Mesendoderm (in vitro differentiated cells): Measurements from ENCODE around the gene TUFT1.
"Not testable (repeated sequence)": the region's sequence is repeated elsewhere in the genome, so short reads cannot be mapped to it uniquely, and the experiment has no call there.

Experiments
- DNase-seq: peaks from one replicate; pipeline ENCODE4 v3.0.0; 2013
- H2AK5ac ChIP-seq: 2 replicates; pipeline ENCODE4 v1.6.1; 2013; ENCODE audit warnings: low read length, inconsistent platforms
- H2BK120ac ChIP-seq: 2 replicates; pipeline ENCODE4 v1.6.1; 2013; ENCODE audit warnings: low read depth, mild to moderate bottlenecking, low read length, moderate library complexity, mixed read lengths
- H2BK15ac ChIP-seq: replicated peaks from 2 replicates; pipeline ENCODE4 v1.6.1; 2013; ENCODE audit warnings: low read depth, mild to moderate bottlenecking, moderate library complexity
- H2BK5ac ChIP-seq: 2 replicates; pipeline ENCODE4 v1.6.1; 2013; ENCODE audit warnings: low read length, inconsistent platforms
- H3K18ac ChIP-seq: 2 replicates; pipeline ENCODE4 v1.6.1; 2013; ENCODE audit warnings: mild to moderate bottlenecking, low read length, mixed read lengths
- H3K23ac ChIP-seq: one replicate; pipeline ENCODE4 v1.6.1; 2013; ENCODE audit warnings: low read length
- H3K27ac ChIP-seq: 2 replicates; pipeline ENCODE4 v1.5.1; 2013; ENCODE audit warnings: low read depth, mild to moderate bottlenecking, inconsistent platforms, low read length, moderate library complexity
- H3K27me3 ChIP-seq: 2 replicates; pipeline ENCODE4 v1.6.1; 2013; ENCODE audit warnings: low read length, control low read depth, mild to moderate bottlenecking, inconsistent platforms; ENCODE audit not compliant: insufficient read depth, poor library complexity
- H3K36me3 ChIP-seq: 2 replicates; pipeline ENCODE4 v1.6.1; 2013; ENCODE audit warnings: low read length, inconsistent platforms; ENCODE audit not compliant: control insufficient read depth, insufficient read depth
- H3K4ac ChIP-seq: one replicate; pipeline ENCODE4 v1.6.1; 2013; ENCODE audit warnings: low read depth, mild to moderate bottlenecking, low read length, moderate library complexity
- H3K4me1 ChIP-seq: 2 replicates; pipeline ENCODE4 v1.6.1; 2013; ENCODE audit warnings: low read depth, low read length, inconsistent platforms; ENCODE audit not compliant: control insufficient read depth
- H3K4me2 ChIP-seq: 2 replicates; pipeline ENCODE4 v1.6.1; 2013; ENCODE audit warnings: low read length
- H3K4me3 ChIP-seq: 2 replicates; pipeline ENCODE4 v1.5.1; 2013; ENCODE audit warnings: mild to moderate bottlenecking, low read length
- H3K56ac ChIP-seq: one replicate; pipeline ENCODE4 v1.6.1; 2013; ENCODE audit warnings: low read length
- H3K79me1 ChIP-seq: 2 replicates; pipeline ENCODE4 v1.6.1; 2013; ENCODE audit warnings: low read length, inconsistent platforms
- H3K79me2 ChIP-seq: 2 replicates; pipeline ENCODE4 v1.6.1; 2013; ENCODE audit warnings: mild to moderate bottlenecking, low read length; ENCODE audit not compliant: control insufficient read depth, insufficient read depth
- H3K9ac ChIP-seq: 2 replicates; pipeline ENCODE4 v1.6.1; 2013; ENCODE audit warnings: low read length, inconsistent platforms
- H4K5ac ChIP-seq: one replicate; pipeline ENCODE4 v1.6.1; 2013; ENCODE audit warnings: low read length
- H4K8ac ChIP-seq: one replicate; pipeline ENCODE4 v1.6.1; 2013; ENCODE audit warnings: low read depth, mild to moderate bottlenecking, control low read depth, low read length, moderate library complexity
- WGBS: extraction: QIAGEN DNeasy Blood & Tissue Kit; methylation state at CpG from one replicate; pipeline ENCODE4 v1.1.7; 2013; ENCODE audit warnings: low lambda C conversion rate, missing lambda C conversion rate; ENCODE audit not compliant: insufficient coverage; ENCODE audit errors: extremely low coverage; 5-methylcytosine and 5-hydroxymethylcytosine counted together

TUFT1 gene

DNA sequence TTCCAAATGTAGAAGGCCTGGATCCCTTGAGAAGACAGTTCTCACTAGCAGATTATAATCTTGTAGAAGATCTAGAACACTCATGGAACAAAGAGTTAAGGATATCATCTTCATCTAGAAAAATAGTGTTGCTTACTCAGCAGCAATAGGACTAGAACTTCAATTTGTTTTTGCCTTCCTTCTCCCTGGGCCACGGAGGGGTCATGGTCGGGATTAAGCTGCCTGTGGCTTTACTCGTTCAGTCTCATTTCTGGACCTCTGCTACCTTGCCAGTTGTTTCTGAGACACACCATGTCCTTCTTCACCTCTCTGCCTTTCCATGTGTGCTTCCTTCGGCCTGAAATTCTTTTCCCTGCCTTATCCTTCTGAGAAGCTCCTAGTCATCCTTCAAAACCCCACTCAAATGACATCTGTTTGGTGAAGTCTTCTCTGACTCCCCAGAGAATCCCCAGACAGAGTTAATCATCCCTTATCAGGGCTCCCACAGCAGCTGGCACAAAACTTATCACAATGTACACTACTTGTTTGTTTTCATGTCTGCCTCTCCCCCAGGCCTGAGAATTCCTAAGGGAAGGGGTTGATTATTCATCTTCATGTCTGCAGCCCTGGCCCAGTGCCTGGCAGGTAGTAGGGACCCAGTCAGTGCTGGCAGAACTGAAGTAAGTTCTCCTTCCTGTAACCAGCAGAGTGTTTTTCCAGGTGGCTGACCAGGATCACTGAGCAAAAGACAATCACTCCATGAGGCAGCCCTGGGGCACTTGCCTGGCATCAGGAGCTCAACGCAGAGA lies 56.3 kb downstream of the TUFT1 start:
- Histone ChIP-seq H3K23ac (no peak overlapping the region), H3K9ac (no peak overlapping the region), H3K18ac (no peak overlapping the region), H3K79me1 (no peaks in the 10 kb centered on the region), H3K79me2 (no peaks in the 10 kb centered on the region), H2AK5ac (no peak overlapping the region), H3K56ac (no peak overlapping the region), H4K5ac (no peak overlapping the region), H3K4me3 (no peak overlapping the region), H3K27me3 (no peaks in the 10 kb centered on the region), H3K36me3 (no peaks in the 10 kb centered on the region), H2BK120ac (no peak overlapping the region), H3K4me2 (no peak overlapping the region), H3K4me1 (no peaks in the 10 kb centered on the region), H4K8ac (no peak overlapping the region), H3K4ac (no peak overlapping the region), H2BK15ac (no peak overlapping the region), H3K27ac (no peak overlapping the region), H2BK5ac (no peak overlapping the region)
- WGBS = no CpG with 5 or more reads among the region's 5 CpGs
- no peak for DNase-seq

DNA sequence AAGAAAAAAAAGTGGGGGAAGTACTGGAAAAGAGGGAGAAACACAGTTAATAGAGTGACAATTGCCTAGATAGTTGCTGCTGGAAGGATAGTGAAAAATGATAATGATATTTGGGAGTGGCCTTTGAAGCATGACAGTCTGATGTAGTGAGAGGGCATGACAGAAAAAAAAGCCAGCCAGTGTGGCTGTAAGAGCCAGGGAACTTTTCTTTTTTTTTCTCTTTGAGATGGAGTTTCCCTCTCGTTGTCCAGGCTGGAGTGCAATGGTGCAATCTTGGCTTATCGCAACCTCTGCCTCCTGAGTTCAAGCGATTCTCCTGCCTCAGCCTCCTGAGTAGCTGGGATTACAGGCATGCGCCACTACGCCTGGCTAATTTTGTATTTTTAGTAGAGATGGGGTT lies 62.4 kb downstream of the TUFT1 start:
- not testable (repeated sequence) for H2BK15ac ChIP-seq, H3K18ac ChIP-seq, H3K23ac ChIP-seq, DNase-seq, H2AK5ac ChIP-seq, H3K79me1 ChIP-seq, H3K36me3 ChIP-seq, H3K4me3 ChIP-seq, H3K27ac ChIP-seq, H4K5ac ChIP-seq, H3K27me3 ChIP-seq, H3K79me2 ChIP-seq, H3K9ac ChIP-seq, H3K4ac ChIP-seq, H3K56ac ChIP-seq, H3K4me2 ChIP-seq, H3K4me1 ChIP-seq, H2BK5ac ChIP-seq, H2BK120ac ChIP-seq
- WGBS = no CpG with 5 or more reads among the region's 5 CpGs
- peak overlapping the region; percentile 28 for H4K8ac ChIP-seq

GRCh38 chr1:151604291-151604690 lies 64.2 kb downstream of the TUFT1 start:
- Histone ChIP-seq H3K79me1 (no peaks in the 10 kb centered on the region), H2BK5ac (no peak overlapping the region), H3K4ac (no peak overlapping the region), H3K27ac (no peak overlapping the region), H3K4me3 (no peak overlapping the region), H2BK15ac (no peak overlapping the region), H2BK120ac (no peak overlapping the region), H4K5ac (no peak overlapping the region), H3K4me1 (no peaks in the 10 kb centered on the region), H4K8ac (no peak overlapping the region), H3K23ac (no peak overlapping the region), H3K18ac (no peak overlapping the region), H3K56ac (no peak overlapping the region), H3K4me2 (no peak overlapping the region), H3K79me2 (no peaks in the 10 kb centered on the region), H3K36me3 (no peaks in the 10 kb centered on the region), H3K27me3 (no peaks in the 10 kb centered on the region), H3K9ac (no peak overlapping the region), H2AK5ac (no peak overlapping the region)
- no CpG with 5 or more reads among the region's 2 CpGs for WGBS
- no peak for DNase-seq

DNA sequence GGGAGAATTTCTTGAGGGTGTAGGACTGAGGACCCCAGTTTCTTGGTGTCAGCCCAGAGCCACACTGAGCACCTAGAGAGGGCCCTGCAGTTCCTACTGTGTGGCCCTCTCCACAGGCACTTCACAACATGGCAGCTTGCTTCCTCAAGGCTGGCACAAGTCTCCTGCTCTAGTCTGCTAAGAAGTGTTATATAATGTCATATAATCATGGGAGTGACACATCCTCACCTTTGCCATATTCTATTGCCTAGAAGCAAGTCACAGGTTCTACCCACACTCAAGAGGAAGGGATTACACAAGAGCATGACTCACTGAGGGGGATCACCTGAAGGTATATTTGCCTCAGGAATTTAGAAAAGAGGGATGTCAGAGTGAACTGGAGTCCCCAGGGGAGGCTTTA lies 66.3 kb downstream of the TUFT1 start:
- Histone ChIP-seq H4K8ac (no peak overlapping the region), H3K4me3 (no peak overlapping the region), H2BK15ac (no peak overlapping the region), H3K27me3 (no peaks in the 10 kb centered on the region), H3K9ac (no peak overlapping the region), H3K4me2 (no peak overlapping the region), H2AK5ac (no peak overlapping the region), H3K18ac (no peak overlapping the region), H3K79me1 (no peaks in the 10 kb centered on the region), H4K5ac (no peak overlapping the region), H3K36me3 (no peaks in the 10 kb centered on the region), H3K79me2 (no peaks in the 10 kb centered on the region), H3K4me1 (peaks cover 2% of the 10 kb centered on the region), H2BK5ac (no peak overlapping the region), H3K4ac (no peak overlapping the region), H3K23ac (no peak overlapping the region), H2BK120ac (no peak overlapping the region), H3K27ac (no peak overlapping the region), H3K56ac (no peak overlapping the region)
- peak; percentile 72 for DNase-seq

DNA sequence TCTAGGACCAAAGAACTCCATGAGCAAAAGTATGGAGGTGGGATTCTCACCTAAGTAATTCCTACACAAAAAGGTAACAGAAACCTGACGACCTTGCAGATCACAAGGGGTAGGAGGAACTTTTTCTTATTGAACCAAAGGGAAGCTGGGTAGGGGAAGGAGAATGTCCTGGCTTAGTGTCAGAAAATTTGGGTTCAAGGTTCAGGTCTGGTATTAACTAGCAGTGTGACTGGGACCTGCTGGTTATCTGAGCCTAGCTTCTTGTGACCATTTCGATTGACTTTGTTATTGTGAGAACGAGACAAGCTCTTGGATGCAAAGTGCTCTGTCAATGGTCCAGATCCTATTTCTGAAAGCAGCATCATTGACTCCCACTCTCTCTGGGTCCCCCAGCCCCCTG lies 66.7 kb downstream of the TUFT1 start:
- no peak overlapping the region for H4K8ac ChIP-seq
- H3K4me2 ChIP-seq = no peak overlapping the region
- H2BK5ac ChIP-seq = no peak overlapping the region
- no peaks in the 10 kb centered on the region for H3K79me1 ChIP-seq
- no peak overlapping the region for H3K18ac ChIP-seq
- no peak overlapping the region for H3K9ac ChIP-seq
- WGBS = no CpG with 5 or more reads among the region's 3 CpGs
- no peak overlapping the region for H4K5ac ChIP-seq
- H2BK120ac ChIP-seq = no peak overlapping the region
- no peak overlapping the region for H2BK15ac ChIP-seq
- no peak overlapping the region for H3K4ac ChIP-seq
- no peak overlapping the region for H2AK5ac ChIP-seq
- H3K4me1 ChIP-seq = peaks cover 2% of the 10 kb centered on the region
- no peak overlapping the region for H3K27ac ChIP-seq
- DNase-seq = no peak
- H3K4me3 ChIP-seq = no peak overlapping the region
- H3K23ac ChIP-seq = no peak overlapping the region
- no peak overlapping the region for H3K56ac ChIP-seq
- H3K36me3 ChIP-seq = no peaks in the 10 kb centered on the region
- no peaks in the 10 kb centered on the region for H3K79me2 ChIP-seq
- H3K27me3 ChIP-seq = no peaks in the 10 kb centered on the region

DNA sequence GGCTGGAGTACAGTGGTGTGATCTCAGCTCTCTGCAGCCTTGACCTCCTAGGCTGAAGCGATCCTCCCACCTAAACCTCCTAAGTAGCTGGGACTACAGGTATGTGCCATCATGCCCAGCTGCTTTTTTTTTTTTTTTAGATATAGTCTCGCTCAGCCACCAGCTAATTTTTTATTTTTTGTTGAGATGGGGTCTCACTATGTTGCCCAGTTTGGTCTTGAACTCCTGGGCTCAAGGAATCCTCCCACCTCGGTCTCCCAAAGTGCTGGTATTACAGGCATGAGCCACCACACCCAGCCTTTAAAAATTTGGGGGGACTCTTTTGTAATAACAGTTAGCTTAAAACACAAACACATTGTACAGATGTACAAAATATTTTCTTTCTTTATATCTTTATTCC lies 70.0 kb downstream of the TUFT1 start:
- H3K27ac ChIP-seq = no peak overlapping the region
- no peak overlapping the region for H2BK120ac ChIP-seq
- WGBS = no CpG with 5 or more reads among the region's 3 CpGs
- H3K9ac ChIP-seq = no peak overlapping the region
- H2BK5ac ChIP-seq = no peak overlapping the region
- no peak overlapping the region for H2BK15ac ChIP-seq
- peaks cover 6% of the 10 kb centered on the region for H3K79me1 ChIP-seq
- no peaks in the 10 kb centered on the region for H3K27me3 ChIP-seq
- no peak overlapping the region for H3K4me3 ChIP-seq
- no peak overlapping the region for H3K56ac ChIP-seq
- no peaks in the 10 kb centered on the region for H3K36me3 ChIP-seq
- no peak overlapping the region for H3K4me2 ChIP-seq
- H4K5ac ChIP-seq = no peak overlapping the region
- H2AK5ac ChIP-seq = no peak overlapping the region
- peaks cover 9% of the 10 kb centered on the region for H3K79me2 ChIP-seq
- DNase-seq = no peak
- no peak overlapping the region for H3K18ac ChIP-seq
- H3K4ac ChIP-seq = no peak overlapping the region
- peaks cover 4% of the 10 kb centered on the region for H3K4me1 ChIP-seq
- no peak overlapping the region for H4K8ac ChIP-seq
- no peak overlapping the region for H3K23ac ChIP-seq
